Lower leg skin (tissue), 3 donors: ENCODE results near the gene CAPG.

ENCODE experiments used
- CTCF ChIP-seq, 3 donors: fragments of 450-650 bp; IDR thresholded peaks; one replicate each; pipeline ENCODE4 v1.5.1; 2016; ENCODE audit warnings: antibody characterized with exemption in 3 of 3, mild to moderate bottlenecking in 3 of 3, moderate library complexity in 2 of 3
- POLR2A ChIP-seq, 2 donors: fragments of 450-650 bp; IDR thresholded peaks; one replicate each; pipeline ENCODE4 v1.6.1; 2016 to 2017; ENCODE audit warnings: antibody characterized with exemption in 2 of 2, mild to moderate bottlenecking in 1 of 2, moderate library complexity in 1 of 2

DNA sequence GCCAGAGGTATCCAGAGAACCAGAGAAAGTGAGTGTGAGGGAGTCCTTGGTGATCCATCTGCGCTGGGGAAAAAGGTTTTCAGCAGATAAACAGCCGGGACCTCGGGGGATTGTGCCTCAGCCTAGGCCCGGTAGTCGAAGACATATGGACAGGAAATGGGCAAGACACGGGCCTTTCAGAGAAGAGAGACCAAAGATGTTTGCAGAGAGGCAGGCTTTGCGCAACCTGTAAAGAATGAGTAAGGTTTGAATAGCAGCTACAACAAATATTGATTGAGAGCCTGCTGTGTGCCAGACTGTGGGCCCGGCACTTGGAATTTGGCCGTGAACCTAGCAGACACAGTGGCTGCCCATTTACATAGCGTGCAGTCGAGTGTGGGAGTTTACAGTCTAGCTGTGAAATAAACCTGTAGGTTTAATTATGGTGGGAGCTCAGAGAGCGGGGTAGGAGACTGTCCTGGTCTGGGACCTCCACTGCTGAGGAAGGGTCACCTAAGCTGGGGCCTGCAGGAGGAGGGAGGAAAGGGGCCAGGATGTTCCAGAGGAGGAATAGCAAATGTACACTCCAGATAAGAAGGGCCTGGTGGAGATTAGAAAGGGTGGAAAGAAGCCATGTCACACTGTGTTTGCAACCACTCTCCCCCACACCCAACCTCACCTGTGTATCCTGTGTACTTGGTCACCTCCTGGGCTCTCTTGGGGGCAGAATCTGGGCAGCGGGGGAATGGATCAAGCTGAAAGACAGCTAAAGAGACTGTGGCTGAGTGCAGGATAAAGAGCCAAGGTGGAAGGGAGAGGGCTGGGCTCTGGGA lies 11.3 kb upstream of the CAPG start:
- peak in 1 of 3 donors; percentile 68 for TF ChIP-seq CTCF (IDR thresholded peaks at IDR 0.05)
- no peak for TF ChIP-seq POLR2A (IDR thresholded peaks at IDR 0.05)
